Measurements from ENCODE around the gene C16orf96.

The C16orf96 gene

GRCh38 chr16:4525634-4526277 is 30.4 kb upstream of the C16orf96 start:
- DNase-seq: no peak

- DNase-seq: no peak
Measured at GRCh38 chr16:4529085-4530060, 26.8 kb upstream of the C16orf96 start.

GRCh38 chr16:4531811-4532210 is 24.3 kb upstream of the C16orf96 start:
- no peak for DNase-seq

GRCh38 chr16:4532238-4532637 is 23.9 kb upstream of the C16orf96 start:
- DNase-seq: no peak

- no peak for DNase-seq
Measured at GRCh38 chr16:4533490-4533889, 22.6 kb upstream of the C16orf96 start.

GRCh38 chr16:4534151-4534790 is 21.9 kb upstream of the C16orf96 start:
- DNase-seq: no peak

GRCh38 chr16:4535627-4536108 is 20.5 kb upstream of the C16orf96 start:
- DNase-seq: no peak

- no peak for DNase-seq
Measured at GRCh38 chr16:4536391-4537106, 19.6 kb upstream of the C16orf96 start.

- no peak for DNase-seq
Measured at GRCh38 chr16:4537376-4538343, 18.5 kb upstream of the C16orf96 start.

- peak; percentile 95 for DNase-seq
Measured at GRCh38 chr16:4538350-4539235, 17.5 kb upstream of the C16orf96 start, which contains the start of gene CDIP1. Gene CDIP1 (minus strand): TSS chr16:4538773. CDS start chr16:4514130, 24,643 bp downstream.

GRCh38 chr16:4539716-4540284 is 16.3 kb upstream of the C16orf96 start:
- DNase-seq: no peak

- DNase-seq: no peak
Measured at GRCh38 chr16:4544473-4544872, 11.7 kb upstream of the C16orf96 start.

GRCh38 chr16:4548124-4548523 is 8.0 kb upstream of the C16orf96 start:
- no peak for DNase-seq

GRCh38 chr16:4550591-4550990 is 5.5 kb upstream of the C16orf96 start:
- DNase-seq: no peak

GRCh38 chr16:4552541-4552940 is 3.6 kb upstream of the C16orf96 start:
- no peak for DNase-seq

- DNase-seq: no peak
Measured at GRCh38 chr16:4556580-4556979, 440 bp downstream of the C16orf96 start.

- DNase-seq: no peak
Measured at GRCh38 chr16:4557973-4558372, 1.8 kb downstream of the C16orf96 start.

GRCh38 chr16:4561596-4561995 is 5.5 kb downstream of the C16orf96 start:
- no peak for DNase-seq

- no peak for DNase-seq
Measured at GRCh38 chr16:4564661-4565267, 8.6 kb downstream of the C16orf96 start.

GRCh38 chr16:4566144-4566543 is 10.0 kb downstream of the C16orf96 start:
- DNase-seq: no peak
